ENCODE results near the gene MYH15.

Gene MYH15

DNA sequence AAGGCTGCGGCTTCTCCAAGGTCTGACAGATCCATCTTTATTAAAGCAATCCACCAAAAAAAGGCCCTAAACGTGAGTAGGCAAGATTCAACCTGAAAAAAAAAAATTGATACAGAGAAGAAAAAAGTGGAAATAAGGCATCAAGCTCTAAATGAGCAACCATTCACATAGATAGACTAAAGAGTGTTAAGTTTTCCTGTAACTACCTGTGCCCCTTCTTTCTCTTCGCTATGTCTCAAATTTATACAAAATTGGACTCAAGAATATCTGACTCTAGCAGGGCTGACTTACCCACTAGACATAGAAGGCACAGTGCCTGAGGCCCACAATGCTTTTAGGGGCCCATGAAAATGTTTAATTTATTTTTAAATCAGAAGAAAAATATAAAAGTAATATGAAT lies at the start of gene MYH15:
TSS of gene MYH15 (minus strand) at position 101 of the 400 bp plus-strand sequence. CDS start at position 35, 66 bp downstream.
- DNase-seq (ENCODE audit: low read depth in 2 of 2) = no peak

DNA sequence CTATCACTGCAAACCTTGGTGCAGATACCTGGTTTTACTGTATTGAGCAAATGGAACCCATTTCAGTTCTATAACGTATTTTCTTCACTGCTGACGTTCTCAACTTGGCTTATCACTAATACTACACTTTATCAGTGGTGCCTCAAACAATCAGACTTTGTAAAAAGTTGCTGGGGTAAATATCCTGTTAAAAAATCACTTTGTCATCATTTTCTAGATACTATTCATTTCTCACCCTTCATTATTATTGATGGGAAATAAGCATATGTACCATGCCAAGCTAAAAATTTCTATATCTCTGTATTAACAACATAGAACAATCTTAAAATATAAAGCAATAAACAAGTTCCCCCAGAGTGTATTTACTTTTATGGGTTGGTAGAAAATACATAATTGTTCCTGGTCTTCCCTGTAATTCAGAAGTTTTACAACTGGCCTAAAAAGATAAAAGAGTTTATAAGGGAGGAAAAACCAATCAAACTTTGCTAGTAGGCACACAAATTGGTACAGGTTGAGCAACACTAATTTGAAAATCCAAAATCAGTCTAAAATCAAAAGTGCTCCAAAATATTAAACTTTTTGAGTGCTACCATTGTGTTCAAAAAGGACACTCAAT lies 45.7 kb upstream of the MYH15 start:
- DNase-seq (ENCODE audit: low read depth in 2 of 2) = no peak

DNA sequence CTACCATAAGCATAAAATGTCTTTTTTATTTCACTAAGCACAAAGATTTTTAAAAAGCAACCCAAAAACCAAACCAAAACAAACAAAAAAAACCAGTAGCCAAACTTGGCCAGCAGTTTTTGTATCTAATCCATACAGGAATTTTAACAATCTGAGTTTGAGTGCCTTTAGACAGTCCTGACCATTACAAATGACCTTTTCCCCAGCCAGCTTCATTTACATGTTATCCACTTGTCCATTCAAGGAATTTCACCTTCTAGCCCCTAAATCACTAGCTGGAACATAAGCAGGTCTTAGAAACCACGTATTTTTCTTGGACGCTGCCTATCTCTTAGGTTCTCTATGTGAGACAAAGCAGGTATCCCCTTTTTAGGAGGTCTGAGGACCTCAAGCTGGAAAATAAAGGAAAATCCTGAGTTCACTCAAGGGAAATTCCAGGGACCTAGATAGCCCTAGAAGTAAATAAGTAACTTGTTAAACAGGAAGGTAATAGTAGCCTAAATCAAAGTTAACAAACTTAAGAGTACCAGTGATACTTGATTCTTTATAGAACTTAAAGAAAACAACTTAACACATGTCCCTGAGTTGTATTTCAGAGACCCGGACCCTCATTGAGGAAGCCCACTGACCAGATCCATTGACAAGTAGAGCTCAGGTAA lies 44.6 kb upstream of the MYH15 start:
- no peak for DNase-seq (ENCODE audit: low read depth in 2 of 2)

DNA sequence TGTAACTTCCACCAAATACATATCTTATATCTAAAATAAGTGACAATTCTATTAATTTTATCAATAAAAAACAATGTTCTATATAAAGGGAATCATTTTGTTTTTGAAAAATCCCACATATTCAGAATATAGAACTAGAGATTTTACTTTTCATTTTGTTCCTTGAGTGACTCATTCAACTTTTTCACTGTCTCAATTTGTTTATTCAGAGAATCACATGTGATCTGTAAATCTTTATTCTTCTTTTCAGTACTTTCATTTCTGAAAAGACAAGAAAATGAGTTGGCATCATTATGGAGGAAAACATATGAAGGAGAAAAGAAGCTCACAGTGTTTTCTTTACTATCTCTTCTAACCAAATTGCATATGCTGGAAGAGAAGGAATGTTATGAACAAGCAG lies 43.8 kb upstream of the MYH15 start:
- DNase-seq (ENCODE audit: low read depth in 2 of 2) = no peak

DNA sequence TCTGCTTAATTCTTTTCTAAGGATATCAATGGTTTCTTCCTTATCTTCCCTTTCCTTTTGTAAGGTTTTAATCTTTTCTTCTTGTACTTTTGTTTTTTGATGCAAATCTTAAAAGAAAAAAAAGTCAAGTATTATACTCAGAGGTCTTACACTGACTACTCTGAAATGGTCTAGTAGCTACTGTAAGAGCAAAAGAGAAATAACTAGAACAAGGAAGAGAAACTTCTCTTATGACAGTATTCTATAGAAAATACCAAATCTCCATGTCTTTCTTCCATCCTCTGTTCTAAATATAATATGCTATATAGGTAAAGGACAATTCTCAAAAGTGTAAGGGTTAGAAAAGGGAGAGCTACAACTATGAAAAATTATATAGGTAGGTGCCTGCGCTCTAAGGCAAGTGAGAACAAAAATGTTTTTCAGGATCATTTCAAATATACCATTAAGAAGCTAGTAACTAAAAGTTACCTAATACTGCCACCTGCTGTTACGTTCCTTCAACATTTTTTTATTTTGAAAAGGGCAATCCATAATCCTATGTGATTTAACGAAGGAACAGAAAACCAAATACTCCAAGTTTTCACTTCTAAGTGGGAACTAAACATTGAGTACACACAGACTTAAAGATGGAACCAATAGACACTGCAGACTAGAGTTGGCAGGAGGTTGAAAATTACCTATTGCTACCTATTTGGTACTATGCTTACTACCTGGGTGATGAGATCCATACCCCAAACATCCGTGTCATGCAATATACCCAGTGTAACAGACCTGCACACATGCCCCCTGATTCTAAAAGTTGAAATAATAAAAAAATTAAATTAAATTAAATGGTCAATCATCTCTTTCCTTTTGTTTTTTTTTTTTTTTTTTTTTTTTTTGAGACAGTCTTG lies 42.1 kb upstream of the MYH15 start:
- no peak for DNase-seq (ENCODE audit: low read depth in 2 of 2)

DNA sequence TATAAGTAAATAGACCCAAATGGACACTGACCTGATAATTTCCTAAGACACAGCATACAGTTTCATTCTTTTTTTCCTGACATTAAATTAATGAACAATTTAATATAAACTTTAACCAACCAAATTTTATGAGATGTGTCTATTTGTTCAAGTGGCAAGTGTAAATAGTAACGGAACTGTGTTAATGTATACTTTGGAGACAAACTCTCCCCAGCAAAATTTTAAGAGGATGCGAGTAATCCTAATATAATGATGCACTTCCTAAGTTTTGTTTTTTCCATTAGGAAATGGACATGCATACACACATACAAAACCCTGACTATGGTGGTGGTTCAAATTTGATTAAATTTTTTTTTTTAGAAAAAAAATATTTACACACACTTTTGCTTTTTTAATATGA lies 38.5 kb upstream of the MYH15 start:
- no peak for DNase-seq (ENCODE audit: low read depth in 2 of 2)

DNA sequence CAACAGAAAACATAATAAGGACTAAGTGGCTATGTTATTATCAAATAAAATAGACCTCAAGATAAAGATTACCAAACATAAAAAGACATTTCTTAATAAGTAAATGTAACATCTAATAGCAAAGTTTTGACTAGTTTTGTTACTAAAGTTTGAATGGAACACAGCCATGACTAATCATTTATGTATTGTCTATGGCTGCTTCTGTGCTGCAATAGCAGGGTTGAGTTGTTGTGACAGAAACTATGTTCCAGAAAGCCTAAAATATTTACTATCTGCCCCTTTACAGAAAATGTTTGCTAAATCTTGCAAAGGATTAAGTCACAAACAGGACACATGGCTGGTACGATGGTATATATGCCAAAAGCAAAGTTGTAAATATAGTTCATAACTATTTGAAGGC lies 37.9 kb upstream of the MYH15 start:
- no peak for DNase-seq (ENCODE audit: low read depth in 2 of 2)

DNA sequence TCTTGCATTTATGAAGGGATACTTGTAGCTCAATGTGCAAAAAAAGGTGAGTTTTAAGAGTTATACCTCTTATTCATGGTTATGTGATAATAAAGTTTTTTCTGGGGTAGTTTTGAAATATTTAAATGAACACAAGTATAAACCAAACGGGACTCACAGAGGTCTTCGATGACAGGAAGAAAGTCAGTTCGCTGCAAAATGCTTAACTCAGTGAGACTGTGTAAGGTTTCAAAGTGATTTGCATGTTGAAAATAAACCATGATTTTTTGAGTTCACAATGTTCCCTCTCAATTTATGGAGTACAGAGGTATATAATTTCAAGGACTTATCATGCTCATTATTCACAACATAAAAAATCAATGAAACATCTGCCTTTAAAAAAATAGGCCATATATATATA lies 36.3 kb upstream of the MYH15 start:
- DNase-seq (ENCODE audit: low read depth in 2 of 2) = no peak

DNA sequence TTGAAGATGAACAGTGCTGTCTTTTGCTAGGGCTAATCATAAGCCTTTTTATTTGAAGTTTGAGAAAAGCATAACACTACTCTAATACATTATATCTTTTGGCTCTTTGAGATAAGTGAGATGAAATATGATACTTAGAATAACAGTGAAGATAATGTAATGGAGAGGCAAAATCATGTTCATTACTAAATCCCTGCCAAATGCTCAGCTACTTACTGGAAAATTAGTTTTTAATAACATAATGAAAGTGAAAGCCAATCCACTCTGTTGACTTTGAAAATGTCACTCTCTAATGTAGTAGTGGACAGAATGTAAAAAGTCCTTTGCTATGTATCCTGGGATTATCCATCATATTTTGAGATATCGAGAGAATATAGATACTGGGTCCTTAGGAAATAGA lies 35.9 kb upstream of the MYH15 start:
- DNase-seq (ENCODE audit: low read depth in 2 of 2) = no peak

DNA sequence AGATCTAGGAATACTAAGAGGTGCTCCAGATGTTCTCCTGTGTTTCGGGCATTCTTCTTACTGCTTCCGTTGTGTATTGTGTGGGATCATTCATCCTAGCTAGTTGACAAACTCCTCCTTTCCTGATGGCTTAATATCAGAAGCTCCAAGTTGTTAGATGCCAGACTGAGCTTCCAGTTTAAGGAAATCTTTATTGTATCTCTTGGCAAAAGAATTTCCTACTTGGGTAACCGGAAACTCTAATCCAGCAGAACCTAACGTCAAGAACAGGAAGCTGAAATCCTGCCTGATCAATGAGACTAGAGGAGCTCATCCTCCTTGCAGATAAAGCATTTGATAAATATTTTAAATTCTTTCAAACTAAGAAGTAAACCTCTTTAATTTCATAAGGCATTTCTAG lies 27.7 kb upstream of the MYH15 start:
- no peak for DNase-seq (ENCODE audit: low read depth in 2 of 2)

DNA sequence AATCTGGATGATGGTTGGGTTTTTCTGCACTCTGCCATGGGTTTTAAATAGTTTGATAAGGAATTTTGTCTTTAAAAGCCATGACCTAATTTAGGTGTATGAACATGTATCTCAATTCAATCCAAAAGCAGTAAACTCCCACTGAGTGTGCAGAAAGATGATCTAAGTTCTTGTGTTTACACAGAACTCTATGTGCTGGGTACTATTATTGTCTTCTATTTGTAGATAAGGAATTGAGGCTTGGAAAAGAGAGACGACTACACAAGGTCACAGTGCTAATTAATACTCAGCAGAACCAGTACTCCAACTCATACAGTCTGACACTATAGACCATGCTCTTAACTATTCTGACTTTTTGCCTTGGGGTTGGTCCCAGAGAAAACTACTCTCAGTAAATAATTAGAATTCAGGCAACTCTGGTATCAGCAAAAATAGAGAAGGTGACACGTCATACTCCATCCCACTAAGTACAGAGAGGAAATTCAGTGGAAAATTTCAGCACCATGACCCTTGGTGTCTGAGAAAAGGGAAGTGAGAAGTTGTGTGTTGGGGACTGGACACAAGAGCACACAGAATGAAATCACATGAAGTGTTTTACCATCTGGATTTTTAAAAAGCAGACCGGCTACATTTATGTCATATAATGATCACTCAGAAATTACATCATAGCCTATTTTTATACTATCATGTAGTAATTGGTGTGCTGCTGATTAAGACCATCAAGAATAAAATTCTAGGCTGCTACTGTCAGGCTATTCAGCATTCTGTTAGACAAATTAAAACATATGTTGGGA lies 18.3 kb upstream of the MYH15 start:
- DNase-seq (ENCODE audit: low read depth in 2 of 2) = no peak

DNA sequence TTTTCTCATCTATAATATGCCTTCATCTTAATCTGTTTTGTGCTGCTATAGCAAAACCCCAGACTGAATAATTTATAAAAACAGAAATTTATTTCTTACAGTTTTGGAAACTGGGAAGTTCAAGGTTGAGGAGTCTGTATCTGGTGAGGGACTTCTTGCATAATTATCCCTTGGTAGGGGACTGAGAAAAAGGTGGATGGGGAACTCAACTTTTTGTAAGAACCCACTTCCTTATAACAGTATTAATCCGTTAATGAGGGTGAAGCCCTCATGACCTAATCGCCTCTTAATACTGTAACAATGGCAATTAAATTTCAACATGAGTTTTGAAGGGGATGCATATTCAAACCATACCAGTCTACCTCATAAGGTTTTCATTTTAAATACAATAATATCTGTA lies 17.4 kb upstream of the MYH15 start:
- no peak for DNase-seq (ENCODE audit: low read depth in 2 of 2)

DNA sequence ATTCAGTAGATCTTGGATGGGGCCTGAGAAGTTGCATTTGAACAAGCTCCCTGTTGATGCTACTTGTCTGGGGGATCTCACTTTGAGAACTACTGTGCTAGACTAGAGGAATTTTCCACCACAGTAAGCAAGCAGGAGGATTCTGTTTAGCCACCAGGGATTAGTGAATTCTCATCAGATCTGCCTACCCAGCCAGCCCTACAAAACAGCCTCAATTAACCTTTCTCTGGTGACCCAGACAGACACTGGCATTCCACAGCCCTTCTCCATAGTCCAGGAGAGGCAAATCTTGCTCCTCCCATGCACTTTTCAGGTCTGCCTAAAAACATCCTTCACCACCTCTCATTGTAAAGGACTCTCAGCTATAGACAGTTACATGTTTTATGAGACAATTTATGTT lies 16.7 kb upstream of the MYH15 start:
- DNase-seq (ENCODE audit: low read depth in 2 of 2) = no peak

DNA sequence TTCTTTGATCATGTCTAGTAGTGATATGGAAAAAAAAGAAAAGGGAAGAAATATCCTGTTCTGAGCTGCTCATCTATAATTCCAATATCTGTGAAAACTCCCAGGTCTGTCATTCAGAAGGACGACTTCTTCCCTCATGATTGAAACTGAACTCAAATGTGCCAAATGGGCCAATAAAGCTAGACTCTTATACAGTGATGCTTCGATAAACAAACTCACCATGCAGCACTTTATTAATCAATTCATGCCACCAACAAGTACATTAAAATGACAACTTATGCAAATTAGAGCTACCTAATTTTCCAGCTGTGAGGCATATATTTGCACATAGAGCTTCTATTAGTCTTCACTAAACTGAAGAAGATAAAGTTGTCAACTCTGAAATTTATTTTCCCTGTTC lies 15.6 kb upstream of the MYH15 start:
- DNase-seq (ENCODE audit: low read depth in 2 of 2) = no peak

DNA sequence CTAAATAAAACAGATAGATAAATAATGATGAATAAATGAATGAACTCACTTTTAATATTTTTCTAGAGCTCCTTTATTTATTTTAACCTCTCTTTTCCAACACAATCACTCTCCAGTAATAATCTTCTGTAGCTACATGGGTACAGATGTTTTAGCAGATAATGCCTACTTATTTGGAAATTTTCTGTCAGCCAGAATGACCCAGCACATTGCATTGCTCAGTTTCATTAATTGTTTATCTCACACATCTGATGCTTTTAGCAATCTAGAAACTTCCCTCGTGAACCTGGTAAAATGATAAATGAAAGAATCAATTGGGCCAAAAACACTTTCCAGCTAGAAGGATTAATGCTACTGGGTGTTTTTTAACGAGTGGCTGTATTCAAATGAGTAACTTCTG lies 14.9 kb upstream of the MYH15 start:
- no peak for DNase-seq (ENCODE audit: low read depth in 2 of 2)

DNA sequence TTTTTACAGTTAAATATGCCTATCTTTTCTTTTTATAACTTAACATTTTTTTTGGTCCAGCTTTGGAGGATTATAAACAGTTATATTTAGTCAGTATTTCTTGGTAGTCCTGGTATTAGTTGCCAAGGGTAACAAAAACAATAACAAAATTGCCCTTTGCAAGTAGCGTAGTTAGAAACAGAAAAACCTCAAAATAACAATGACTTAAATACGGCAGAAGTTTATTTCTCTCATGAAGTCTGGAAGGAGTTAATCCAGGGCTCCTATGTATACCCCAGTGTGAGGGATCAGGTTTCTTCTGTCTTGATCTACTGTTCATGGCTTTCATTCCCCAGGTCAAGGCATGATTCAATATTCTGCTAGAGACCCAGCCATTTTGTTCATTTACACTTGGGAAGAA lies 14.1 kb upstream of the MYH15 start:
- no peak for DNase-seq (ENCODE audit: low read depth in 2 of 2)

DNA sequence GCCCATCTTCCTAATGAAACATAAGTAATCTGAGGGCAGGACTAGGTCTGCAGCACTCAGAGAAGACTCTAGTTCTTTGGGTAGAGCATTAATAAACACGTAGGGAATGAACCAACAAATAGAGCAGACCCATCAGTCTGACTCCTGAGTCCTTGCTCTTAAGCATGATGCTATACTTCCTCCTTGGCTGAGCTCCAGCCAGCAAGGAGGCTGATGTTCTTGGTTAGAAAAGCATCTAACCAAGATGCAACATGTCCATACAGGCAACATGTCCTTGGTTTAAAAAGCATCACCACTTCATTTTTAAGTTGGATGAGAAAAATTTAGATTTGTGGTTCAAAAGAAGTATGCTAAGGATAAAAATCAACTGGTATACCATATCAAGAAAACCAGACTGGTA lies 8.5 kb upstream of the MYH15 start:
- DNase-seq (ENCODE audit: low read depth in 2 of 2) = no peak

DNA sequence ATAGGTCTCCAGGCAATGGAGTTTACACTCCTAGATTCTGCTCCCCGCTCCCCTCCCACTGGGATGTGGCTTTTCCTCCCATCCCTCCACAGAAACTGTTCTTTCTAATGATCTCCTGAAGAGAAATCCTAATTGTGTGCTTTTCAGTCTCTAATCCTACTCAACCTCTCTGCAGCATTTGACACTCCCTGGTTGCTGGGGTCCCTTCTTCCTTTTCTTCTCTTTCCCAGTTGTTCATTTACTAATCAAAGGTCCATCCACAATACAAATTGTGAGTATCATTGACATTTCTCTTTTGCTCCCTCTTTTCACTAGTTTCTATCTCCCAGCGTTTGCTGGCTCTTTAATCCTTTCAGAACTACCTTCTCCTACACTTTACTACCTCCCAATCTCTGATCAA lies 6.5 kb upstream of the MYH15 start:
- no peak for DNase-seq (ENCODE audit: low read depth in 2 of 2)

DNA sequence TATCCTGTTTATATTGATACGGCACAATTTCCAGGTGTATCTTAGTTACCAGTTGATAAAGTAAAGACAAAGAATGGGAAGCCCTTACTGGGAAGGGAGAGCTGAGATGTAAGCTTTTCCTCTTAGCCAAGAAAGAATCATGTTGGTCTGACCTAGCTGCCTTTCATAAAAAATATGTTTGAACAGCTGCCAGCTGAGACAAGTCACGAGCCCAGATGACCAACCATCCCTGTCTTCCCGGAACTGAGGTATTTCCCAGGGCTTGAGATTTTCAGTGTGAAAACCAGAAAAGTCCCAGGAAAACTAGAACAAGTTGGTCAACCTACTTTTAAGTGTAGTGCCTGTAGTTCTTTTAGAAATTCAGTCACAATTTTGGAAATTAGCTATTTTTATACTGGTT lies 3.6 kb upstream of the MYH15 start:
- no peak for DNase-seq (ENCODE audit: low read depth in 2 of 2)

DNA sequence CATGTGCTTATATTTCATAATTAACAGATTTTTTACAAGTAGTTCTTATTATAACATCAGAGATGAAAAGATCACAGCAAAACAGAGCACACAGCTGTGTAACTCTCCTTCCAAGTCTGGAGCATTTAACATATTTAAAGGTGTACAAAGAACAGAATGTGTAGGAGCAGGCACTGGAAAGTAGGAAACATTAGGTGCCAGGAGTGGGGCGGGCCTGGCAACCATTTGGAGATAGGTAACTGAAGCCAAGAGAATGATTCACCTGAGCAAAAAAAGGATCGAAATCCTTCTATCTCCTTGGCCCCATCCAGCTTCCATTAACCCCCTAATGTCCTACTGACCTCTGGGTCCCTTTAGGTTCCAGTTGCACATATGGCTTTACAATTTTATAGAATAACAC lies 2.3 kb upstream of the MYH15 start:
- DNase-seq (ENCODE audit: low read depth in 2 of 2) = no peak

DNA sequence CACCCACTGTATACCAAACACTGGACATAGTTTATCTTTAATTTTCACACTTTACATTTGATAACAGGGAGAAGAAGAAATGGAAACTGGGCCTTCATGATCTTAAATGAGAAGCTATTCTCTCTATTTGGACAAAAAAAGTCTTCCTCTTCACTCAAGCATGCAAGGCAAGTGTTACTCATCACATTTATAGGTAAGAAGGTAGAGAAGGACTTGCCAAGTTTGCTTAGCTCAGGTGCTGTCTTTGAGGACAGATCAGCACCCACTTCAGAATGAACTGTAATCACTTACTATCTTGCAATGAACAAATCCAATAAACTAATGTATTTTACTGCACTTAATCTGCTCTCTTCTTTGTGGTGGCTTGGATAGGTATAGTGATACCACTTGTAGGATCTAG lies 1.1 kb upstream of the MYH15 start:
- no peak for DNase-seq (ENCODE audit: low read depth in 2 of 2)

DNA sequence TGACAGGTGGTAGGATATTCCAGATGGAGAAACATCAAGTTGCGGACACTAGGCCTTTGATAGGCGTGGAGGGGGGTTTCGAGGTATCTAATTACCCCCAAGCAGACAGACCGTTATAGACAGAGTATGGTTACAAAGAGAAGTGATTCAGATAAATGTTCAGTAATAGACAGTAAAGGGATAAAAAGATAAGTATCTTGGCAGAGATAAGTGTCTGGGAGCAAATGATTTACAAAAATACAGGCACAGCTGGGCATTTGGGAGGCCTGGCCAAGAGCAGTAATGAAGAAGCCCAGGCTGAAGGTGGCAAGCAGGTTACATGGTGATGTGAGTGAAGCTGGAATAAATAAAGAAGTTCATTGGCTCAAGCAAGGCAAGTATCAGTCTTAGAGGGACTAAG lies 659 bp upstream of the MYH15 start:
- DNase-seq (ENCODE audit: low read depth in 2 of 2) = no peak
